LNCaP clone FGC (cell line): ENCODE results near the gene DYNC1I1.

ENCODE experiments used
- DNase-seq: peaks from one replicate; pipeline ENCODE4 v3.0.0-alpha.2; 2011; ENCODE audit warnings: low read depth
- H3K4me3 ChIP-seq: 2 replicates; pipeline ENCODE4 v1.5.1; 2011; ENCODE audit warnings: mild to moderate bottlenecking, low read depth, low read length, control low read depth
- TF ChIP-seq, protein P1 (sequence below): IDR thresholded peaks from 2 replicates; pipeline ENCODE4 v1.5.1; 2012; ENCODE audit warnings: mild to moderate bottlenecking; ENCODE audit not compliant: control insufficient read depth, insufficient read depth; ENCODE audit errors: extremely low read depth

The DYNC1I1 gene

DNA sequence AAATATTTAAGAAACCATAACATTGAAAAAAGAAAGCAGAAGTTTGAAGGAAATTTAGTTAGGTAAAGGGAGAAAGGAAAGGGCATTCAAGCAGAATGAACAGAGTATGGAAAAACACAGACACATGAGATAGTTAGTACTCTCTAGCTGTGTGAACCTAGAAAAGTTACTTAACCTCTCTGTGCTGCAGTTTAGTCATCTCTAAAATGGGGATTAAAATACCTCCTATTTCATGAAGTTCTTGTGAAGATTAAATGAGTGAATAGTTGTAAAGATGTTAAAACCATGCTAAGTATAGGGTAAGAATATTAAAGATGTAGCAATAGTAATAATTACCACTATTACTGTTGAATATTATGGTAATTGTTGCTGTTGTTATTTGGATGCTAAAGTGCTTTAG, 279.9 kb downstream of the DYNC1I1 start:
- TF ChIP-seq, protein P1, sequence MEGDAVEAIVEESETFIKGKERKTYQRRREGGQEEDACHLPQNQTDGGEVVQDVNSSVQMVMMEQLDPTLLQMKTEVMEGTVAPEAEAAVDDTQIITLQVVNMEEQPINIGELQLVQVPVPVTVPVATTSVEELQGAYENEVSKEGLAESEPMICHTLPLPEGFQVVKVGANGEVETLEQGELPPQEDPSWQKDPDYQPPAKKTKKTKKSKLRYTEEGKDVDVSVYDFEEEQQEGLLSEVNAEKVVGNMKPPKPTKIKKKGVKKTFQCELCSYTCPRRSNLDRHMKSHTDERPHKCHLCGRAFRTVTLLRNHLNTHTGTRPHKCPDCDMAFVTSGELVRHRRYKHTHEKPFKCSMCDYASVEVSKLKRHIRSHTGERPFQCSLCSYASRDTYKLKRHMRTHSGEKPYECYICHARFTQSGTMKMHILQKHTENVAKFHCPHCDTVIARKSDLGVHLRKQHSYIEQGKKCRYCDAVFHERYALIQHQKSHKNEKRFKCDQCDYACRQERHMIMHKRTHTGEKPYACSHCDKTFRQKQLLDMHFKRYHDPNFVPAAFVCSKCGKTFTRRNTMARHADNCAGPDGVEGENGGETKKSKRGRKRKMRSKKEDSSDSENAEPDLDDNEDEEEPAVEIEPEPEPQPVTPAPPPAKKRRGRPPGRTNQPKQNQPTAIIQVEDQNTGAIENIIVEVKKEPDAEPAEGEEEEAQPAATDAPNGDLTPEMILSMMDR, result no peak
- no peak for DNase-seq
- no peak overlapping the region for H3K4me3 ChIP-seq

DNA sequence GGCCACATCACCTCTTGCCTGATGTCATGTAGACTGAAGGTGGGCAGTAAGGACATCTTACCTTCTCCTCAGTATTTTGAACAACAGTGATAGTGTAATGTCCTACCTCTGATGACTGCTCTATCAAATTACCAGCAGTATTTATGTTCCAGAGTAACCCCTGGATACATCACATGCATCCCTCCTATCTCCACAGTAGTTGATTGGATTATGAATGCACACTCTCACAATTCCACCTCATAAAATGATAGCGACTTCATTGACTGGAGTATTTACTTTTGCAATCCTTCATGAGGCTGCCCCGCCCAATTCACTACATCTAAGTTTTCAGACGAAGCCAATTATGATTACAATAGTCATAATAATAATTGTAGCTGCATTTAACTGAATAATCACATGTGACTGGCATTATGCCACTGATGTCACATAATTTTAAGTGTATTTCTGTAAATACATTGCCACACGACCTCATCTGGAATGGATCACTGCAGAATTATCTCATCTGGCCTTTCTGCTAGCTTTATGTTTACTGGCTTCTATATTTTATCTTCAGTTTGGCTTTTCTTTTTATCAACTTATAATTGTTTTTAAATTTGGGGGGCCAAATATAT, 280.6 kb downstream of the DYNC1I1 start:
- no peak overlapping the region for H3K4me3 ChIP-seq
- no peak for DNase-seq
- TF ChIP-seq, protein P1, result no peak

DNA sequence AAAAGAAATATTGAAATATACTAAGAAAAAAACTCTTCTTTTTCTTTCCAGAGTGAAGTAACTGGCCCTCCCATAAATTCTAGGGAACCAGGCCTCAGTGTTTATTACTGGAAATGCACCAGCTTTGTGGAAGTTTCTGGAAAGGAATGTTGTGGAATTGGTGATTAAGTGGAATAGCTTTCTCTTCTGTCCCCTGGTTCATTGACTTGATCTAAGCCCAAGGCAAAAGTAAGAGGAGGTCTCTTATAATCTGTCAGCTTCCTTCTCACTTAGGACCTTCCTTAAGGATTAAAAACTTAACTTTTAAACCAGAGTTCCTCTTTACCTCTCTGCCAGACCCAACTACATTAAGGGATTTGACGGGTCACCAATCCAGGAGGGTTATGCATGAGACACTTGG, 283.4 kb downstream of the DYNC1I1 start:
- TF ChIP-seq, protein P1, result no peak
- no peak for DNase-seq
- no peak overlapping the region for H3K4me3 ChIP-seq

DNA sequence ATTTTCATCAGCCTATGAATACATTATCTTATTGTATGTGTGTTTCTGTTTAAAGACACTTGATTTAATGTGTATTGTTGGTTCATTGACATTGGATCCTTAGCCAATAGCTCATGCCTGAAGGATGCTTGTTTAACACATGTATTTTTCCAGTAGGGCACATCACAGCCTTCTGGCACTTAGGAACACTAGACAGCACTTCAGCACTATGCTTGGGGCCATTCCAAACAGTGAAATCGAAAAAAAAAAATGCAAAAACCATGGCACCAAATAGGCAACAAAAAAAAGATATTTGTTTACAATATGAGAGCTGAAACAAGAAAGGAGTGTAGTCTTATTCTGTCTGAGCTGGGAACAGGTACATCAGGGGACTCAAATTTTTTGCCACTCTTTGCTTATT, 286.7 kb downstream of the DYNC1I1 start:
- TF ChIP-seq, protein P1, result no peak
- H3K4me3 ChIP-seq, result no peak overlapping the region
- DNase-seq, result no peak

DNA sequence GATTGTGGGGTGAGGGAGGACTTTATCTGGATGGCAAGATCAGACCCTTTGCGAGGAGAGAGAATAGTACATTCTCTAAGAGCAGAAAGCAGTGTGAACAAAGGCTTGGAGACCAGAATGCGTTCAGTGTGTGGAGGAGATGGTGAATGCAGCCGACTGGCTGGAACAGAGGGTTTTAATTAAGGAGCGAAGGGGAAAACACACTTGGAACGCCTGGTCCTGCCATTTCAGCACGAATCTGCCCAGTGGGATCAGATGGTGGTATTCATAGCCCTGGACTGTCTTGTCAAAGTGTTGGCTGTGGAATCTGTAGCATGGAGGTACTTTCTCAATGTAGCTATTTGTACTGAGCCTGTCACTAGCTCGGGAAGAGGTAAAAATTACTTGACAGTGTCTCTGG, 288.7 kb downstream of the DYNC1I1 start:
- TF ChIP-seq, protein P1, result no peak
- DNase-seq, result no peak
- H3K4me3 ChIP-seq, result no peak overlapping the region

DNA sequence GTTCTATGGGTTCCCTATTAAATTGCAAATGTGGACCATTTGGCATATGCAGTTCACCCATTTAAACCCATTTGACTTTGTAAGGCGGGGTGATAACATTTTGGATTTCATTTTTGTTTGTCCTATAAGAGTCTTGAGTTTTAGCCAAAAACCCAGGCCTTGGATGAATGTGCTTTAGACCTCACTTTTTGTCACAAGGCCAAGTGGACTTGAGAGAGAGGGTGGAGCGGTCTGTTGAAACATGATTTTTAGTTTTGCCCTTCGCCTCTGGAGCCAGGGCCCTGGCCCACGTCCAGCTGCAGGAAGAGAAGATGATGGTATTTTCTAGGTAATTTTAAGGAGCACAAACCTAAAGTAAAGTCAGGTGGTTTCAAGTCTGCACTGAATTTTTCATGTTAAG, 289.5 kb downstream of the DYNC1I1 start:
- no peak for DNase-seq
- TF ChIP-seq, protein P1, result no peak
- no peak overlapping the region for H3K4me3 ChIP-seq

DNA sequence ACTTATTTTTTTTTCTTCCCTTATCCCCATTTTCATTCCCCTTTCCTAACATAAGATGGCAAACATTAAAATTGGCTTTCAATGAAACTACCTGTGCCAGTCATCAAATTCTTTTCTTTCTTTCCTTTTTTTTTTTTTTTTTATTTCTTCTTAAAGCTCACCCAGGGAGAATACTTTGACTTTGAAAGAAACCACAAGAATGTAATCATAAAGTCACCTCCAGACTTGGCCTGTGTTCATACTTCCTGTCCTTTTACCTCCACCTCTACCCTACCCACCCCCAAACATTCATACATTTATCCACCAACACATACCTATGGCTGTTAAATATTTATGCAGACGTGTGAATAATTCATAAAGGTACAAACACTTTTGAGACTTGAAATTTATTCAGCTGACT, 295.0 kb downstream of the DYNC1I1 start:
- H3K4me3 ChIP-seq, result no peak overlapping the region
- DNase-seq, result no peak
- TF ChIP-seq, protein P1, result no peak
